HG03432 (cell line): ENCODE measurements around the gene HYDIN.
"Not testable (repeated sequence)": the region's sequence is repeated elsewhere in the genome, so short reads cannot be mapped to it uniquely, and the experiment has no call there.

Experiments
- ATAC-seq: cut with Tn5 transposase; IDR thresholded peaks from one replicate; pipeline ENCODE4 v1.9.1; 2021; ENCODE audit warnings: mild to moderate bottlenecking, moderate library complexity; ENCODE audit not compliant: unreplicated experiment

Gene HYDIN

GRCh38 chr16:70882311-70882710 lies 348.2 kb downstream of the HYDIN start:
- not testable (repeated sequence) for ATAC-seq

GRCh38 chr16:70877895-70878294 lies 352.6 kb downstream of the HYDIN start:
- not testable (repeated sequence) for ATAC-seq

GRCh38 chr16:70876442-70876841 lies 354.1 kb downstream of the HYDIN start:
- not testable (repeated sequence) for ATAC-seq

- not testable (repeated sequence) for ATAC-seq
Measured at GRCh38 chr16:70864698-70865097, 365.8 kb downstream of the HYDIN start.

GRCh38 chr16:70861996-70862395 lies 368.5 kb downstream of the HYDIN start:
- not testable (repeated sequence) for ATAC-seq

- ATAC-seq = not testable (repeated sequence)
Measured at GRCh38 chr16:70851299-70851698, 379.2 kb downstream of the HYDIN start.

- not testable (repeated sequence) for ATAC-seq
Measured at GRCh38 chr16:70823498-70824118, 406.9 kb downstream of the HYDIN start.

GRCh38 chr16:70822734-70823133 lies 407.8 kb downstream of the HYDIN start:
- ATAC-seq = not testable (repeated sequence)

GRCh38 chr16:70818088-70818487 lies 412.4 kb downstream of the HYDIN start:
- not testable (repeated sequence) for ATAC-seq

GRCh38 chr16:70809392-70810060 lies 421.0 kb downstream of the HYDIN start:
- ATAC-seq = peak; percentile 40

- no peak for ATAC-seq
Measured at GRCh38 chr16:70808371-70808770, 422.2 kb downstream of the HYDIN start.

GRCh38 chr16:70805787-70806186 lies 424.7 kb downstream of the HYDIN start:
- ATAC-seq = no peak

- no peak for ATAC-seq
Measured at GRCh38 chr16:70805380-70805779, 425.1 kb downstream of the HYDIN start.

GRCh38 chr16:70804734-70805169 lies 425.8 kb downstream of the HYDIN start:
- no peak for ATAC-seq

GRCh38 chr16:70804153-70804733 lies 426.3 kb downstream of the HYDIN start:
- no peak for ATAC-seq

GRCh38 chr16:70803319-70803718 lies 427.2 kb downstream of the HYDIN start:
- no peak for ATAC-seq

GRCh38 chr16:70801611-70802010 lies 428.9 kb downstream of the HYDIN start:
- no peak for ATAC-seq

GRCh38 chr16:70800781-70801480 lies 429.6 kb downstream of the HYDIN start, which contains the start of gene VAC14:
TSS of gene VAC14 (minus strand) at chr16:70801158. CDS start at chr16:70800900, 258 bp downstream.
- peak; percentile 95 for ATAC-seq

GRCh38 chr16:70800311-70800710 lies 430.2 kb downstream of the HYDIN start:
- peak; percentile 3 for ATAC-seq

GRCh38 chr16:70796301-70796700 lies 434.2 kb downstream of the HYDIN start:
- ATAC-seq = no peak

GRCh38 chr16:70795296-70795912 lies 435.1 kb downstream of the HYDIN start:
- ATAC-seq = no peak
